Adipose tissue (tissue), 3 donors: Measurements from ENCODE around the gene GDA. TPM values are rescaled to one million over a fixed set of nuclear protein-coding genes. Genes with fewer than 3 reads are reported as not detected.
"Not testable (repeated sequence)": the region's sequence is repeated elsewhere in the genome, so short reads cannot be mapped to it uniquely, and the experiment has no call there.

Source experiments
- H3K27ac ChIP-seq: one replicate; pipeline ENCODE4 v1.5.1; 2013; ENCODE audit warnings: low read depth, low read length
- WGBS, 3 donors: extraction: QIAGEN DNeasy Blood & Tissue Kit; methylation state at CpG; one replicate each; pipeline ENCODE4 v1.1.7; 2013; 5-methylcytosine and 5-hydroxymethylcytosine counted together
- polyA plus RNA-seq, 3 donors: library from polyadenylated mRNA; stranded (reverse); fragments of 200-250 nt; gene quantifications; one replicate each; pipeline ENCODE4 v1.2.3, GENCODE V29; 2013
- donor health status: healthy with polysubstance abuse.
- donor health status: Bipolar disorder and iron deficiency.
- donor health status: healthy.

GDA gene
- polyA plus RNA-seq, 3 donors: 0.04 to 0.81 (median 0.11) TPM

- H3K27ac ChIP-seq: no peak overlapping the region
- WGBS, 3 donors: 85 to 92% (median 90%) methylated on average over 6 of the region's 6 CpGs
These were observed 107.7 kb downstream of the GDA start for GRCh38 chr9:72256931-72257330.

GRCh38 chr9:72257814-72258213 lies 108.6 kb downstream of the GDA start:
- H3K27ac ChIP-seq: no peak overlapping the region
- 87 to 90% (median 89%) methylated on average over 3 of the region's 3 CpGs for WGBS, 3 donors

GRCh38 chr9:72262063-72262462 lies 112.8 kb downstream of the GDA start:
- no peak overlapping the region for H3K27ac ChIP-seq
- 36 to 58% (median 51%) methylated on average over 2 of the region's 2 CpGs for WGBS, 3 donors

- WGBS, 3 donors: 84 to 99% (median 98%) methylated on average over 1 of the region's 1 CpG
- H3K27ac ChIP-seq: no peak overlapping the region
These were observed 114.3 kb downstream of the GDA start for GRCh38 chr9:72263572-72263971.

GRCh38 chr9:72268961-72269360 lies 119.7 kb downstream of the GDA start:
- WGBS, 3 donors: 61 to 66% (median 63%) methylated on average over 3 of the region's 3 CpGs
- H3K27ac ChIP-seq: no peak overlapping the region

- not testable (repeated sequence) for H3K27ac ChIP-seq
- WGBS, 3 donors: 98 to 99% (median 99%) methylated on average over 3 of the region's 3 CpGs
These were observed 121.1 kb downstream of the GDA start for GRCh38 chr9:72270359-72270758.

GRCh38 chr9:72271613-72272478 lies 122.6 kb downstream of the GDA start:
- no peak overlapping the region for H3K27ac ChIP-seq
- WGBS, 3 donors: 37 to 48% (median 45%) methylated on average over 9 of the region's 9 CpGs

- WGBS, 3 donors: 67 to 90% (median 77%) methylated on average over 4 of the region's 4 CpGs
- H3K27ac ChIP-seq: no peak overlapping the region
These were observed 125.2 kb downstream of the GDA start for GRCh38 chr9:72274441-72274840.

GRCh38 chr9:72274916-72275315 lies 125.7 kb downstream of the GDA start:
- H3K27ac ChIP-seq: no peak overlapping the region
- 85 to 89% (median 87%) methylated on average over 3 of the region's 3 CpGs for WGBS, 3 donors

- no peak overlapping the region for H3K27ac ChIP-seq
These were observed 127.2 kb downstream of the GDA start for GRCh38 chr9:72276429-72276828.

GRCh38 chr9:72278959-72279358 lies 129.7 kb downstream of the GDA start:
- WGBS, 3 donors: 87 to 92% (median 89%) methylated on average over 2 of the region's 2 CpGs
- no peak overlapping the region for H3K27ac ChIP-seq

More at GRCh38 chr9:72276429-72276828, 127.2 kb downstream of the GDA start:
- 39 to 86% (median 47%) methylated on average over 1 of the region's 1 CpG for WGBS, 3 donors

- H3K27ac ChIP-seq: no peak overlapping the region
- WGBS, 3 donors: 28 to 39% (median 37%) methylated on average over 11 of the region's 11 CpGs
These were observed 131.8 kb downstream of the GDA start for GRCh38 chr9:72280913-72281500.

GRCh38 chr9:72289401-72289800 lies 140.2 kb downstream of the GDA start:
- 85 to 95% (median 86%) methylated on average over 2 of the region's 2 CpGs for WGBS, 3 donors
- no peak overlapping the region for H3K27ac ChIP-seq

GRCh38 chr9:72290311-72290710 lies 141.1 kb downstream of the GDA start:
- 94 to 98% (median 95%) methylated on average over 2 of the region's 2 CpGs for WGBS, 3 donors
- no peak overlapping the region for H3K27ac ChIP-seq

- 73 to 76% (median 75%) methylated on average over 5 of the region's 5 CpGs for WGBS, 3 donors
- not testable (repeated sequence) for H3K27ac ChIP-seq
These were observed 142.3 kb downstream of the GDA start for GRCh38 chr9:72291576-72291975.

GRCh38 chr9:72292256-72292682 lies 143.0 kb downstream of the GDA start:
- H3K27ac ChIP-seq: no peak overlapping the region
- WGBS, 3 donors: 11 to 19% (median 15%) methylated on average over 2 of the region's 2 CpGs

GRCh38 chr9:72292874-72293607 lies 143.8 kb downstream of the GDA start:
- WGBS, 3 donors: 60 to 65% (median 62%) methylated on average over 5 of the region's 5 CpGs

GRCh38 chr9:72294936-72295335 lies 145.7 kb downstream of the GDA start:
- no peak overlapping the region for H3K27ac ChIP-seq
- WGBS, 3 donors: 33 to 52% (median 52%) methylated on average over 7 of the region's 7 CpGs

More at GRCh38 chr9:72292874-72293607, 143.8 kb downstream of the GDA start:
- H3K27ac ChIP-seq: no peak overlapping the region

- 47 to 86% (median 80%) methylated on average over 3 of the region's 3 CpGs for WGBS, 3 donors
- no peak overlapping the region for H3K27ac ChIP-seq
These were observed 148.3 kb downstream of the GDA start for GRCh38 chr9:72297516-72297915.
